Measurements from ENCODE around the gene UBE4A. TPM values are rescaled to one million over a fixed set of nuclear protein-coding genes. Genes with fewer than 3 reads are reported as not detected.

Gene UBE4A
- total RNA-seq (2022; extraction: Qiagen RNA extraction): 9.3 to 13.2 TPM (median 11.6 TPM) in 5 replicates

GRCh38 chr11:118359295-118359958 lies at the start of gene UBE4A:
Gene UBE4A (plus strand): TSS chr11:118359600. CDS start chr11:118365081, 5,481 bp downstream.

GRCh38 chr11:118342503-118343161 lies 16.8 kb upstream of the UBE4A start, which contains the start of gene CD3D:
Gene CD3D (minus strand): TSS chr11:118342705. CDS start chr11:118342607, 98 bp downstream.

GRCh38 chr11:118343981-118344515 lies 15.4 kb upstream of the UBE4A start, which contains the start of gene CD3G:
Gene CD3G (plus strand): TSS chr11:118344344. CDS start chr11:118344424, 80 bp downstream.

GRCh38 chr11:118401151-118401879 lies 41.9 kb downstream of the UBE4A start, which contains the start of gene ATP5MG:
Gene ATP5MG (plus strand): TSS chr11:118401606. CDS start chr11:118401666, 60 bp downstream.

GRCh38 chr11:118435893-118436624 lies 76.7 kb downstream of the UBE4A start, which contains the start of gene KMT2A:
Gene KMT2A (plus strand): TSS chr11:118436492. CDS start chr11:118436513, 21 bp downstream.

Other genes starting within 250 kb of the UBE4A start
- 0.02 to 0.08 TPM (median 0.05 TPM) in 4 of 5 replicates, not detected in the other for gene SCN4B, start 206.8 kb upstream of the UBE4A start, total RNA-seq (2022; extraction: Qiagen RNA extraction)
- not detected in 5 replicates for gene SCN2B, start 183.0 kb upstream of the UBE4A start, total RNA-seq (2022; extraction: Qiagen RNA extraction)
- gene JAML, start 134.6 kb upstream of the UBE4A start, total RNA-seq (2022; extraction: Qiagen RNA extraction): not detected in 5 replicates
- gene MPZL3, start 107.2 kb upstream of the UBE4A start, total RNA-seq (2022; extraction: Qiagen RNA extraction): 0.28 to 0.52 TPM (median 0.45 TPM) in 5 replicates
- 0.06 TPM in 1 of 5 replicates, not detected in the others for gene MPZL2, start 95.3 kb upstream of the UBE4A start, total RNA-seq (2022; extraction: Qiagen RNA extraction)
- not detected in 5 replicates for gene CD3E, start 54.9 kb upstream of the UBE4A start, total RNA-seq (2022; extraction: Qiagen RNA extraction)
- gene CD3D, start 16.9 kb upstream of the UBE4A start, total RNA-seq (2022; extraction: Qiagen RNA extraction): not detected in 5 replicates
- gene CD3G, start 15.3 kb upstream of the UBE4A start, total RNA-seq (2022; extraction: Qiagen RNA extraction): not detected in 5 replicates
- gene ATP5MG, start 42.0 kb downstream of the UBE4A start, total RNA-seq (2022; extraction: Qiagen RNA extraction): 162 to 203 TPM (median 174 TPM) in 5 replicates
- 10.4 to 14.0 TPM (median 12.9 TPM) in 5 replicates for gene KMT2A, start 76.9 kb downstream of the UBE4A start, total RNA-seq (2022; extraction: Qiagen RNA extraction)
- gene TTC36, start 167.9 kb downstream of the UBE4A start, total RNA-seq (2022; extraction: Qiagen RNA extraction): not detected in 5 replicates
- 0.28 to 0.70 TPM (median 0.45 TPM) in 5 replicates for gene TMEM25, start 171.6 kb downstream of the UBE4A start, total RNA-seq (2022; extraction: Qiagen RNA extraction)
- 17.1 to 20.0 TPM (median 17.4 TPM) in 5 replicates for gene IFT46, start 206.3 kb downstream of the UBE4A start, total RNA-seq (2022; extraction: Qiagen RNA extraction)
- 90.4 to 98.1 TPM (median 95.8 TPM) in 5 replicates for gene ARCN1, start 212.8 kb downstream of the UBE4A start, total RNA-seq (2022; extraction: Qiagen RNA extraction)
- gene PHLDB1, start 248.0 kb downstream of the UBE4A start, total RNA-seq (2022; extraction: Qiagen RNA extraction): 8.9 to 10.9 TPM (median 10.4 TPM) in 5 replicates

Measured in A549 treated with dexamethasone at 1 μM for 4 hours (cell line).